GM06990 (cell line): Measurements from ENCODE around the gene ADRA2C.

Experiments used
- DNase-seq: peaks from one replicate; pipeline ENCODE4 v3.0.0-alpha.2; 2011; ENCODE audit not compliant: insufficient read length; ENCODE audit errors: extremely low read depth
- H3K27me3 ChIP-seq: replicated peaks from 2 replicates; pipeline ENCODE4 v1.6.0; 2011; ENCODE audit warnings: low read length; ENCODE audit not compliant: control insufficient read depth, insufficient read depth
- H3K36me3 ChIP-seq: 2 replicates; pipeline ENCODE4 v1.5.1; 2011; ENCODE audit warnings: low read length; ENCODE audit not compliant: control insufficient read depth, insufficient read depth
- H3K4me3 ChIP-seq: replicated peaks from 2 replicates; pipeline ENCODE4 v1.5.1; 2011; ENCODE audit warnings: low read depth, mild to moderate bottlenecking, control low read depth, low read length
- CTCF ChIP-seq: IDR thresholded peaks from 2 replicates; pipeline ENCODE4 v1.5.1; 2011; ENCODE audit warnings: low read length, control low read depth, mild to moderate bottlenecking, inconsistent platforms; ENCODE audit not compliant: insufficient read depth, poor library complexity, severe bottlenecking

The ADRA2C gene

GRCh38 chr4:3807311-3807710 is 41.1 kb downstream of the ADRA2C start:
- DNase-seq: no peak
- no peak overlapping the region for H3K4me3 ChIP-seq
- TF ChIP-seq CTCF: no peak
- no peaks in the 10 kb centered on the region for H3K27me3 ChIP-seq
- H3K36me3 ChIP-seq: no peaks in the 10 kb centered on the region

- TF ChIP-seq CTCF: no peak
- H3K27me3 ChIP-seq: no peaks in the 10 kb centered on the region
- H3K36me3 ChIP-seq: no peaks in the 10 kb centered on the region
- no peak overlapping the region for H3K4me3 ChIP-seq
- no peak for DNase-seq
Measured at GRCh38 chr4:3807822-3808496, 41.8 kb downstream of the ADRA2C start.

- no peak overlapping the region for H3K4me3 ChIP-seq
- DNase-seq: no peak
- TF ChIP-seq CTCF: no peak
- H3K27me3 ChIP-seq: no peaks in the 10 kb centered on the region
- no peaks in the 10 kb centered on the region for H3K36me3 ChIP-seq
Measured at GRCh38 chr4:3808597-3808996, 42.4 kb downstream of the ADRA2C start.

- H3K36me3 ChIP-seq: no peaks in the 10 kb centered on the region
- H3K27me3 ChIP-seq: no peaks in the 10 kb centered on the region
- no peak for DNase-seq
- TF ChIP-seq CTCF: no peak
- no peak overlapping the region for H3K4me3 ChIP-seq
Measured at GRCh38 chr4:3809028-3809427, 42.8 kb downstream of the ADRA2C start.

- no peaks in the 10 kb centered on the region for H3K27me3 ChIP-seq
- DNase-seq: no peak
- no peak overlapping the region for H3K4me3 ChIP-seq
- no peak for TF ChIP-seq CTCF
- H3K36me3 ChIP-seq: no peaks in the 10 kb centered on the region
Measured at GRCh38 chr4:3809451-3810110, 43.4 kb downstream of the ADRA2C start.
